K562 (cell line): Measurements from ENCODE around the gene NT5C1A. TPM values are rescaled to one million over a fixed set of nuclear protein-coding genes. Genes with fewer than 3 reads are reported as not detected.

Experiments used
- ATAC-seq: fragments of 200-7000 bp; cut with Tn5 transposase; 3 replicates; pipeline ENCODE4 v1.9.1; 2020; ENCODE audit warnings: moderate library complexity
- BruUV-seq: library from RNA; stranded (reverse); fragments of 400-500 nt; replicated peaks from 2 replicates; lab custom pipeline; 2021; lab: Mats Ljungman, UMichigan
- CTCF ChIA-PET: fragments of 300-600 bp; formaldehyde crosslinking; extraction: SDS; loops from one replicate; lab custom pipeline; 2021; ENCODE audit warnings: low intra/inter-chr PET ratio; lab: Yijun Ruan, JAX
- POLR2A ChIA-PET: fragments of 300-600, 350-650 bp; sonication (Branson Sonifier 250); formaldehyde crosslinking; extraction: SDS; loops from one replicate; lab custom pipeline; 2021; ENCODE audit warnings: antibody characterized with exemption, inconsistent platforms; lab: Yijun Ruan, JAX
- DNase-seq, 4 experiments: peaks; one replicate each; pipeline versions ENCODE4 v3.0.0 to v3.0.0-alpha.2; 2011 to 2018; ENCODE audit warnings: low spot score in 3 of 4, mixed read lengths in 3 of 4; ENCODE audit errors: extremely low read depth in 1 of 4
- FAIRE-seq: peaks from 2 replicates; lab custom pipeline; 2011; peaks lifted over from hg19 to GRCh38; lab: Jason Lieb, UNC
- H2AFZ ChIP-seq: 2 replicates; pipeline ENCODE4 v1.6.0; 2011; ENCODE audit warnings: low read depth, low read length, control low read depth, inconsistent platforms
- H3K27ac ChIP-seq: fragments of 200-600 bp; 3 replicates; pipeline ENCODE4 v1.8.0; 2011; ENCODE audit warnings: low read depth, mild to moderate bottlenecking, control low read depth, inconsistent platforms, low read length, moderate library complexity, mixed read lengths; ENCODE audit errors: extremely low read depth
- H3K27me3 ChIP-seq, 2 experiments: fragments of 300-600 bp in 1 of 2; 2 replicates in 1 of 2; 3 replicates in 1 of 2; pipeline versions ENCODE4 v1.6.0 to v1.8.0; 2011; ENCODE audit warnings: inconsistent platforms in 2 of 2, low read length in 2 of 2, mild to moderate bottlenecking in 1 of 2, mixed read lengths in 1 of 2, moderate library complexity in 1 of 2; ENCODE audit not compliant: control insufficient read depth in 2 of 2, insufficient read depth in 2 of 2
- H3K36me3 ChIP-seq: fragments of 300-600 bp; 3 replicates; pipeline ENCODE4 v1.8.0; 2011; ENCODE audit warnings: mild to moderate bottlenecking, low read length, inconsistent platforms; ENCODE audit not compliant: control insufficient read depth, insufficient read depth
- H3K4me1 ChIP-seq, 2 experiments: fragments of 200-600 bp in 1 of 2; replicated peaks in 1 of 2; 2 replicates in 1 of 2; 3 replicates in 1 of 2; pipeline versions ENCODE4 v1.5.1 to v1.8.0; 2011; ENCODE audit warnings: inconsistent platforms in 2 of 2, low read length in 2 of 2, mild to moderate bottlenecking in 1 of 2, mixed read lengths in 1 of 2, moderate library complexity in 1 of 2; ENCODE audit not compliant: control insufficient read depth in 2 of 2, insufficient read depth in 2 of 2
- H3K4me2 ChIP-seq: 2 replicates; pipeline ENCODE4 v1.6.1; 2011; ENCODE audit warnings: low read length, control low read depth, inconsistent platforms, mixed read lengths; ENCODE audit not compliant: insufficient read depth
- H3K4me3 ChIP-seq: fragments of 200-600 bp; sonication (generic), shearing (Covaris generic); 2 replicates; pipeline ENCODE4 v1.5.1; 2016; ENCODE audit warnings: control low read depth, inconsistent platforms
- H3K79me2 ChIP-seq: fragments of 200-600 bp; 3 replicates; pipeline ENCODE4 v1.8.0; 2011; ENCODE audit warnings: low read length, inconsistent platforms; ENCODE audit not compliant: control insufficient read depth, insufficient read depth
- H3K9ac ChIP-seq, 2 experiments: 2 replicates each; pipeline versions ENCODE4 v1.6.0 to v1.6.1; 2011; ENCODE audit warnings: low read depth in 2 of 2, low read length in 2 of 2, control low read depth in 1 of 2, inconsistent platforms in 1 of 2, mild to moderate bottlenecking in 1 of 2, mixed read lengths in 1 of 2; ENCODE audit not compliant: insufficient read depth in 1 of 2
- H3K9me1 ChIP-seq: one replicate; pipeline ENCODE4 v1.6.0; 2011; ENCODE audit warnings: inconsistent platforms, mild to moderate bottlenecking, low read length, moderate library complexity; ENCODE audit not compliant: control insufficient read depth, insufficient read depth
- H3K9me3 ChIP-seq: replicated peaks from 2 replicates; pipeline ENCODE4 v1.5.1; 2011; ENCODE audit warnings: low read depth, low read length, inconsistent platforms; ENCODE audit not compliant: control insufficient read depth, insufficient read depth
- H4K20me1 ChIP-seq: replicated peaks from 2 replicates; pipeline ENCODE4 v1.6.1; 2011; ENCODE audit warnings: low read length, inconsistent platforms, mixed read lengths; ENCODE audit not compliant: control insufficient read depth, insufficient read depth
- ESRRA ChIP-seq: fragments of 450-650 bp; IDR thresholded peaks from 2 replicates; pipeline ENCODE4 v1.6.1; 2014; ENCODE audit warnings: low read depth, mild to moderate bottlenecking, moderate library complexity, borderline replicate concordance
- NR1H2 ChIP-seq: sonication (generic); formaldehyde crosslinking; IDR thresholded peaks from 2 replicates; pipeline ENCODE4 v1.4.0; 2020; ENCODE audit warnings: mild to moderate bottlenecking, missing genetic modification reagents
- RBM25 ChIP-seq: fragments of 200-400 bp; formaldehyde crosslinking; IDR thresholded peaks from 2 replicates; pipeline ENCODE4 v1.6.1; 2018; ENCODE audit warnings: low read length, low read depth, moderate library complexity; ENCODE audit not compliant: severe bottlenecking
- SPI1 ChIP-seq: IDR thresholded peaks from 2 replicates; pipeline ENCODE4 v1.6.1; 2011; ENCODE audit warnings: low read depth, low read length, control low read depth, borderline replicate concordance
- TAF9B ChIP-seq: fragments of 450-650 bp; IDR thresholded peaks from 2 replicates; pipeline ENCODE4 v1.6.1; 2018; ENCODE audit warnings: mild to moderate bottlenecking; ENCODE audit not compliant: partially characterized antibody
- WGBS: fragments of 100-300 bp; shearing (Covaris generic); methylation state at CpG from one replicate; pipeline ENCODE4 v1.1.6; 2016; ENCODE audit warnings: low coverage, mixed read lengths; ENCODE audit not compliant: insufficient coverage; ENCODE audit errors: missing lambda C conversion rate; 5-methylcytosine and 5-hydroxymethylcytosine counted together
- in situ Hi-C: fragments of 300-500 bp; cut with MboI; formaldehyde crosslinking; loops from 4 replicates; pipeline ENCODE4 v1.15.0; 2018; ENCODE audit warnings: inconsistent platforms, mixed read lengths
- intact Hi-C: fragments of 100-400 bp; cut with micrococcal nuclease; formaldehyde crosslinking; loops from 2 replicates; pipeline ENCODE4 v1.14.2; 2022
- polyA plus RNA-seq, 8 experiments: library from polyadenylated mRNA; depleted of rRNA in 4 of 8; stranded (reverse) in 5 of 8; unstranded in 3 of 8; fragments of >200 nt; fragmentation: Nextera tagmentation in 2 of 8; fragmentation: Illumina TruSeq in 1 of 8; extraction: Ambion mirVana in 2 of 8; extraction: Trizol in 1 of 8; gene quantifications; 2 replicates each; pipeline versions ENCODE4 v1.2.1 to v1.2.3, GENCODE V29; 2011 to 2014; ENCODE audit warnings: inconsistent platforms in 1 of 8, missing spikeins in 1 of 8
- total RNA-seq, 7 experiments: library from RNA; depleted of rRNA in 6 of 7; stranded (reverse); fragments of >200 nt in 6 of 7; fragmentation: Illumina TruSeq in 2 of 7; extraction: Trizol in 2 of 7; gene quantifications; 2 replicates each; pipeline versions ENCODE4 v1.2.1 to v1.2.3, GENCODE V29; 2011 to 2021; ENCODE audit warnings: low replicate concordance in 1 of 7
- TF ChIP-seq, protein P1 (sequence below): fragments of 450-650 bp; IDR thresholded peaks from 2 replicates; pipeline ENCODE4 v1.6.1; 2018; ENCODE audit not compliant: partially characterized antibody

Gene NT5C1A
- total and polyA plus RNA-seq, 9 of the 15 experiments (the other 6 are each of a cell fraction or from before 2014, with no cell fraction given), result not detected

DNA sequence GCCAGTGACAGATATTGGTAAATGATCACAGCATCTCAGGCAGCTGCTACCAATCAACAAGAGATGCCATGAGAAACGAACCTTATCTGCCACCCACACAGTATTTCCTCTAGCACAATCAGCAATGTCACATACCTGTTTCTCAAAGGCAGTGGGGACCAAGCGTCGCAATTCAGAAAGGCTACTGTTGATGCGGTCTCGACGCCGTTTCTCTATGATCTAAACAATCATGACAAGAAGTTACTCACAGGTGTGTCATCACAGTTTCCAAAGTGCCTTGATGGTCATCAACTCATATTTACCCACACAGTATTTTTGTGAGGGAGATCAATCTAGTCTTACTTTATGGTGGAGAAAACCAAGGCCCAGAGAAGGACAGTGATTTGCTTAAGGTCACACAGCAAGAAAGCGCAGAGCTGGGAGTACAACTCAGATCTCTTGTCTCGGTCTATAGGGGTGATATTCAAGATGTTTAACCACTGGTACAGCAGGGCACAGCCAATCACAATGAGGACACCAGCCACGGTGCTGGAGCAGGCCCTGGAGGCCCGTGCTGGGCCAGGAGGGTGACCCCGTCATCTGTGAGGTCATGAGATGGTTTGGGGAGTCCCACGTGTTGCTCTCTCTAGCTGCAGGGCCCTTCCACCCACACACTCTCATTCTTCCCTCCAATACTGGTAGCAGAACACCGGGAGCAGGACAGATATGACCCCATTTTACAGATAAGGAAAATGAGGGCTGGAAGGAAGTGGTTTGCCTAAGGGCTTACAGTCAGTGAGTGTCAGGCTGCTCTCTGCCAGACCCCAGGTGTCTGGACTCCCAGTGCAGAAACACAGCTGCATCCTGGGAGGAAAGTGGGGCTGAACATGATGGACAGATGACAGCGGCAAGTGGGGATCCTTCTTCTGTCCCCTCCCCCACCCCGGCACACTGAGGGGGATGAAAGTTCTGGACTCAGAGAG lies 40.3 kb downstream of the NT5C1A start (continued):
- TF ChIP-seq, protein P1, sequence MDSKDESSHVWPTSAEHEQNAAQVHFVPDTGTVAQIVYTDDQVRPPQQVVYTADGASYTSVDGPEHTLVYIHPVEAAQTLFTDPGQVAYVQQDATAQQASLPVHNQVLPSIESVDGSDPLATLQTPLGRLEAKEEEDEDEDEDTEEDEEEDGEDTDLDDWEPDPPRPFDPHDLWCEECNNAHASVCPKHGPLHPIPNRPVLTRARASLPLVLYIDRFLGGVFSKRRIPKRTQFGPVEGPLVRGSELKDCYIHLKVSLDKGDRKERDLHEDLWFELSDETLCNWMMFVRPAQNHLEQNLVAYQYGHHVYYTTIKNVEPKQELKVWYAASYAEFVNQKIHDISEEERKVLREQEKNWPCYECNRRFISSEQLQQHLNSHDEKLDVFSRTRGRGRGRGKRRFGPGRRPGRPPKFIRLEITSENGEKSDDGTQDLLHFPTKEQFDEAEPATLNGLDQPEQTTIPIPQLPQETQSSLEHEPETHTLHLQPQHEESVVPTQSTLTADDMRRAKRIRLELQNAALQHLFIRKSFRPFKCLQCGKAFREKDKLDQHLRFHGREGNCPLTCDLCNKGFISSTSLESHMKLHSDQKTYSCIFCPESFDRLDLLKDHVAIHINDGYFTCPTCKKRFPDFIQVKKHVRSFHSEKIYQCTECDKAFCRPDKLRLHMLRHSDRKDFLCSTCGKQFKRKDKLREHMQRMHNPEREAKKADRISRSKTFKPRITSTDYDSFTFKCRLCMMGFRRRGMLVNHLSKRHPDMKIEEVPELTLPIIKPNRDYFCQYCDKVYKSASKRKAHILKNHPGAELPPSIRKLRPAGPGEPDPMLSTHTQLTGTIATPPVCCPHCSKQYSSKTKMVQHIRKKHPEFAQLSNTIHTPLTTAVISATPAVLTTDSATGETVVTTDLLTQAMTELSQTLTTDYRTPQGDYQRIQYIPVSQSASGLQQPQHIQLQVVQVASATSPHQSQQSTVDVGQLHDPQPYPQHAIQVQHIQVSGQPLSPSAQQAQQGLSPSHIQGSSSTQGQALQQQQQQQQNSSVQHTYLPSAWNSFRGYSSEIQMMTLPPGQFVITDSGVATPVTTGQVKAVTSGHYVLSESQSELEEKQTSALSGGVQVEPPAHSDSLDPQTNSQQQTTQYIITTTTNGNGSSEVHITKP, result no peak
- no peak for TF ChIP-seq TAF9B
- 0 out of 2 replicates have a peak, but pooled peaks have one; percentile 11 for TF ChIP-seq SPI1

DNA sequence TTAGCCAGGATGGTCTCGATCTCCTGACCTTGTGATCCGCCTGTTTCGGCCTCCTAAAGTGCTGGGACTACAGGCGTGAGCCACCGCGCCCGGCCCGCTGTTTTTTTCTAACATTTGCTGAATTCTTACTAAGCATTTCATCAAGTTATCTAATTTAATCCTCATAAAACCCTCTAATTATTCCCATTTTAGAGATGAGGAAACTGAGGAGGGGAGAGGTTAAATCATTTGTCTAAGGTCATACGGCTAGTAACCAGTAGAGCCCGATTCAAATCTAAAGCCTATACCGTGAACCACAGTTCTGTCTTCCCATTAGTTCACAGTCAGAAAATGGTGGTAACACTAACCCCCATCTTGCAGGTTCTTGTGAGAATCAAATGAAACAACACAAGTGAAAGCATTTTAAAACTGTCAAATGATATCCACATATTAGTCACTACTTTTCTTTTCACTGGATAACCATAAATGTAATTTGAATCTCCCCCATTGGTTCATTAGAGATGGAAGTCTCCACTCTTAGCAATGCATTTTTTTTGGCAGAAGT lies 43.0 kb downstream of the NT5C1A start:
- no peaks in the 10 kb centered on the region for H3K36me3 ChIP-seq
- in situ Hi-C loops, result no loop called here
- TF ChIP-seq NR1H2 (CRISPR knock-in tag) (no peak), ESRRA (peak; percentile 60; the same call in 1 of the 2 replicates), RBM25 (peak; percentile 67)
- FAIRE-seq (no peak), DNase-seq (no peak), ATAC-seq (no peak)
- POLR2A ChIA-PET, result no interaction called here
- H2AFZ ChIP-seq, result no peak overlapping the region
- H3K27ac ChIP-seq, result no peak overlapping the region
- 24% methylated on average over 11 of the region's 11 CpGs for WGBS
- peaks cover 3 to 16% of the 10 kb centered on the region in 2 experiments; a peak in 3 of 5 replicates for H3K4me1 ChIP-seq
- peaks cover 9% of the 10 kb centered on the region for H3K9me1 ChIP-seq
- intact Hi-C loops, result no loop called here
- CTCF ChIA-PET, result no interaction called here
- H3K27me3 ChIP-seq, result peaks cover 65 to 85% of the 10 kb centered on the region in 2 experiments
- peaks cover 29% of the 10 kb centered on the region for H4K20me1 ChIP-seq
- no peaks in the 10 kb centered on the region for H3K79me2 ChIP-seq
- BruUV-seq, result no TSS peak
- no peak overlapping the region for H3K4me3 ChIP-seq
- H3K4me2 ChIP-seq, result no peak overlapping the region
- H3K9ac ChIP-seq, result no peak overlapping the region
- H3K9me3 ChIP-seq, result no peaks in the 10 kb centered on the region
